NB4 (cell line): ENCODE data around the gene CAMK4.

Experiments used
- DNase-seq: peaks from one replicate; pipeline ENCODE4 v3.0.0; 2010; ENCODE audit warnings: low read depth
- H3K4me3 ChIP-seq: one replicate; pipeline ENCODE4 v1.5.1; 2011; ENCODE audit warnings: mild to moderate bottlenecking, low read depth, low read length, moderate library complexity
- CTCF ChIP-seq: IDR thresholded peaks from one replicate; pipeline ENCODE4 v1.5.1; 2012; ENCODE audit warnings: low read depth, low read length
- MAX ChIP-seq: IDR thresholded peaks from 2 replicates; pipeline ENCODE4 v1.6.1; 2011; ENCODE audit warnings: low read depth, low read length
- MYC ChIP-seq: IDR thresholded peaks from 2 replicates; pipeline ENCODE4 v1.6.1; 2011; ENCODE audit warnings: low read depth, low read length
- POLR2A ChIP-seq: IDR thresholded peaks from 2 replicates; pipeline ENCODE4 v1.6.1; 2011; ENCODE audit warnings: mild to moderate bottlenecking; ENCODE audit not compliant: insufficient read length; ENCODE audit errors: extremely low read depth

CAMK4 gene

GRCh38 chr5:111427762-111428161, 203.6 kb downstream of the CAMK4 start:
- DNase-seq = no peak
- TF ChIP-seq MYC (no peak), MAX (no peak), CTCF (no peak), POLR2A (no peak)
- no peak overlapping the region for H3K4me3 ChIP-seq

- DNase-seq = no peak
- no peak overlapping the region for H3K4me3 ChIP-seq
- TF ChIP-seq CTCF (no peak), MYC (no peak), POLR2A (no peak), MAX (no peak)
These were observed 208.8 kb downstream of the CAMK4 start for GRCh38 chr5:111432883-111433536.

GRCh38 chr5:111434800-111435199, 210.6 kb downstream of the CAMK4 start:
- no peak for DNase-seq

GRCh38 chr5:111439473-111440075, 215.4 kb downstream of the CAMK4 start:
- DNase-seq = no peak
- TF ChIP-seq MYC = no peak
- TF ChIP-seq CTCF = no peak
- TF ChIP-seq MAX = no peak
- no peak for TF ChIP-seq POLR2A
- no peak overlapping the region for H3K4me3 ChIP-seq

More at GRCh38 chr5:111434800-111435199, 210.6 kb downstream of the CAMK4 start:
- H3K4me3 ChIP-seq = no peak overlapping the region
- no peak for TF ChIP-seq CTCF
- no peak for TF ChIP-seq MYC
- no peak for TF ChIP-seq MAX
- no peak for TF ChIP-seq POLR2A

GRCh38 chr5:111447099-111447498, 222.9 kb downstream of the CAMK4 start:
- DNase-seq = no peak
- no peak for TF ChIP-seq CTCF
- no peak for TF ChIP-seq MYC
- TF ChIP-seq POLR2A = no peak
- no peak for TF ChIP-seq MAX
- H3K4me3 ChIP-seq = no peak overlapping the region
